WTC11 (cell line): Measurements from ENCODE around the gene SH3TC1. TPM values are rescaled to one million over a fixed set of nuclear protein-coding genes. Genes with fewer than 3 reads are reported as not detected.

Source experiments
- ATAC-seq: fragments of 200-7000 bp; cut with Tn5 transposase; 2 replicates; pipeline ENCODE4 v1.10.0; 2021; ENCODE audit warnings: mild to moderate bottlenecking, moderate library complexity
- CTCF ChIA-PET: fragments of 300-600 bp; sonication (Branson Sonifier 250); formaldehyde crosslinking; loops from one replicate; lab custom pipeline; 2021; ENCODE audit warnings: antibody characterized with exemption; lab: Charles Lee
- POLR2A ChIA-PET: fragments of 350-600 bp; sonication (Branson Sonifier 250); formaldehyde crosslinking; loops from one replicate; lab custom pipeline; 2021; ENCODE audit warnings: antibody characterized with exemption; lab: Charles Lee
- DNase-seq: peaks from one replicate; pipeline ENCODE4 v3.0.0; 2021; ENCODE audit warnings: low spot score
- H3K27ac Mint-ChIP-seq: 2 replicates; pipeline ENCODE4 v1.8.0; 2021; ENCODE audit warnings: mixed read lengths
- H3K27me3 Mint-ChIP-seq: 2 replicates; pipeline ENCODE4 v1.8.0; 2021; ENCODE audit warnings: low read depth, mild to moderate bottlenecking, moderate library complexity, mixed read lengths
- H3K36me3 Mint-ChIP-seq: 2 replicates; pipeline ENCODE4 v1.8.0; 2021; ENCODE audit warnings: mixed read lengths
- H3K4me1 Mint-ChIP-seq: 2 replicates; pipeline ENCODE4 v1.8.0; 2022; ENCODE audit warnings: mixed read lengths
- H3K4me3 Mint-ChIP-seq: 2 replicates; pipeline ENCODE4 v1.8.0; 2021; ENCODE audit warnings: mild to moderate bottlenecking, moderate library complexity, mixed read lengths
- H3K9me3 Mint-ChIP-seq: 2 replicates; pipeline ENCODE4 v1.8.0; 2021; ENCODE audit warnings: mixed read lengths
- AFF4 ChIP-seq: sonication (generic); formaldehyde crosslinking; IDR thresholded peaks from 2 replicates; pipeline ENCODE4 v1.8.1; 2023; ENCODE audit warnings: mild to moderate bottlenecking, missing genetic modification reagents, borderline replicate concordance
- ATF2 ChIP-seq: sonication (generic); formaldehyde crosslinking; IDR thresholded peaks from 2 replicates; pipeline ENCODE4 v1.8.1; 2022; ENCODE audit warnings: low read depth, missing genetic modification reagents, borderline replicate concordance
- CTCF ChIP-seq: fragments of 200-600 bp; IDR thresholded peaks from 2 replicates; pipeline ENCODE4 v1.8.0; 2022; ENCODE audit warnings: antibody characterized with exemption
- ETV6 ChIP-seq: sonication (generic); formaldehyde crosslinking; IDR thresholded peaks from 2 replicates; pipeline ENCODE4 v1.8.1; 2022; ENCODE audit warnings: mild to moderate bottlenecking, missing genetic modification reagents
- FOXP1 ChIP-seq: sonication (generic); formaldehyde crosslinking; IDR thresholded peaks from 2 replicates; pipeline ENCODE4 v1.8.0; 2022; ENCODE audit warnings: missing genetic modification reagents, mild to moderate bottlenecking, moderate library complexity, borderline replicate concordance
- NR1H2 ChIP-seq: sonication (generic); formaldehyde crosslinking; IDR thresholded peaks from 2 replicates; pipeline ENCODE4 v1.9.0; 2021; ENCODE audit warnings: mild to moderate bottlenecking, moderate library complexity, missing genetic modification reagents
- STAT6 ChIP-seq: sonication (generic); formaldehyde crosslinking; conservative IDR thresholded peaks from 2 replicates; pipeline ENCODE4 v1.8.1; 2023; ENCODE audit warnings: mild to moderate bottlenecking, low read depth, missing genetic modification reagents, moderate library complexity
- USF1 ChIP-seq: sonication (generic); formaldehyde crosslinking; IDR thresholded peaks from 2 replicates; pipeline ENCODE4 v1.8.0; 2022; ENCODE audit warnings: mild to moderate bottlenecking, missing genetic modification reagents
- USF2 ChIP-seq: sonication (generic); formaldehyde crosslinking; IDR thresholded peaks from 2 replicates; pipeline ENCODE4 v1.8.1; 2023; ENCODE audit warnings: mild to moderate bottlenecking, missing genetic modification reagents, moderate library complexity
- ZNF219 ChIP-seq: sonication (generic); formaldehyde crosslinking; IDR thresholded peaks from 2 replicates; pipeline ENCODE4 v1.8.0; 2023; ENCODE audit warnings: missing genetic modification reagents, mild to moderate bottlenecking, borderline replicate concordance
- ZNF232 ChIP-seq: sonication (generic); formaldehyde crosslinking; IDR thresholded peaks from 2 replicates; pipeline ENCODE4 v1.8.0; 2022; ENCODE audit warnings: mild to moderate bottlenecking, missing genetic modification reagents
- ZNF423 ChIP-seq: fragments of 250-450 bp; sonication (Bioruptor Pico); IDR thresholded peaks from 2 replicates; pipeline ENCODE4 v2.1.2; 2022; ENCODE audit warnings: mild to moderate bottlenecking, moderate library complexity
- total RNA-seq: library from RNA; stranded (reverse); gene quantifications from 3 replicates; pipeline ENCODE4 v1.2.3, GENCODE V29; 2021

SH3TC1 gene
- total RNA-seq, 1 experiment from 2014 or later = 0.42 TPM

GRCh38 chr4:8192748-8193738 is 6.0 kb upstream of the SH3TC1 start:
- H3K4me3 Mint-ChIP-seq = no peak overlapping the region
- CTCF ChIA-PET = interaction anchor here (0.5 to 6.8 kb wide), 6 partner anchors 16 to 1125 kb away, joined by 3 to 43 read pairs (median 3); partner anchors contain the start of gene GRPEL1
- ATAC-seq (peak; percentile 18; the same call in 1 of the 2 replicates), DNase-seq (no peak)
- no peak overlapping the region for H3K27ac Mint-ChIP-seq
- H3K4me1 Mint-ChIP-seq = peaks cover 3% of the 10 kb centered on the region; the same call in 1 of the 2 replicates
- H3K9me3 Mint-ChIP-seq = no peaks in the 10 kb centered on the region
- H3K36me3 Mint-ChIP-seq = no peaks in the 10 kb centered on the region
- POLR2A ChIA-PET = no interaction called here
- no peaks in the 10 kb centered on the region for H3K27me3 Mint-ChIP-seq
- TF ChIP-seq CTCF (no peak), ATF2 (CRISPR knock-in tag) (no peak), ZNF219 (CRISPR knock-in tag) (no peak), STAT6 (CRISPR knock-in tag) (no peak), ETV6 (no peak), FOXP1 (CRISPR knock-in tag) (no peak), USF1 (no peak), NR1H2 (CRISPR knock-in tag) (no peak), ZNF232 (CRISPR knock-in tag) (no peak), AFF4 (CRISPR knock-in tag) (no peak), ZNF423 (CRISPR knock-in tag) (no peak), USF2 (CRISPR knock-in tag) (no peak)
